Measurements from ENCODE around the gene SLC6A3. TPM values are rescaled to one million over a fixed set of nuclear protein-coding genes. Genes with fewer than 3 reads are reported as not detected.

The SLC6A3 gene
- total and polyA plus RNA-seq, 9 of the 15 experiments (the other 6 are each of a cell fraction or from before 2014, with no cell fraction given) = not detected

- H3K4me2 ChIP-seq (ENCODE audit: insufficient read depth, low read length) = no peak overlapping the region
- H3K9me3 ChIP-seq (replicated peaks; ENCODE audit: control insufficient read depth, insufficient read depth, low read depth, low read length) = no peaks in the 10 kb centered on the region
- peaks cover 30 to 67% of the 10 kb centered on the region in 2 experiments for H3K27me3 ChIP-seq (ENCODE audit: control insufficient read depth in 2 of 2, insufficient read depth in 2 of 2, low read length in 2 of 2)
- H3K4me3 ChIP-seq = no peak overlapping the region
- BruUV-seq (replicated peaks) = no TSS peak
- H3K4me1 ChIP-seq (replicated peaks in 1 of 2; ENCODE audit: control insufficient read depth in 2 of 2, insufficient read depth in 2 of 2, low read length in 2 of 2) = peaks cover 0 to 15% of the 10 kb centered on the region in 2 experiments; a peak in 1 of 5 replicates
- DNase-seq (ENCODE audit: extremely low read depth in 1 of 4, low spot score in 3 of 4) (no peak), ATAC-seq (no peak; the same call in 2 of the 3 replicates), FAIRE-seq (no peak)
- in situ Hi-C loops (cut with MboI) (no loop called here), intact Hi-C loops (cut with micrococcal nuclease) (no loop called here)
- POLR2A ChIA-PET = interaction anchor here (1.4 kb wide), 1 partner anchor 11 kb away, joined by 4 read pairs; no protein-coding TSS in a partner anchor
- CTCF ChIA-PET (ENCODE audit: low intra/inter-chr PET ratio) = no interaction called here
- H3K9ac ChIP-seq (ENCODE audit: insufficient read depth in 1 of 2, low read depth in 2 of 2, low read length in 2 of 2) = no peak overlapping the region
- WGBS (ENCODE audit: insufficient coverage, low coverage, missing lambda C conversion rate) = 5% methylated on average over 9 of the region's 13 CpGs
- H2AFZ ChIP-seq (ENCODE audit: low read depth, low read length) = no peak overlapping the region
- H4K20me1 ChIP-seq (replicated peaks; ENCODE audit: control insufficient read depth, insufficient read depth, low read length) = peaks cover 22% of the 10 kb centered on the region
- H3K36me3 ChIP-seq (ENCODE audit: control insufficient read depth, insufficient read depth, low read length) = no peaks in the 10 kb centered on the region
- peaks cover 5% of the 10 kb centered on the region for H3K9me1 ChIP-seq (ENCODE audit: control insufficient read depth, insufficient read depth, low read length)
- H3K79me2 ChIP-seq (ENCODE audit: control insufficient read depth, insufficient read depth, low read length) = no peaks in the 10 kb centered on the region
- no peak overlapping the region for H3K27ac ChIP-seq (ENCODE audit: extremely low read depth, low read depth, low read length)
- TF ChIP-seq PHB2 (IDR thresholded peaks at IDR 0.05; ENCODE audit: low read depth) (no peak), FOXA1 (IDR thresholded peaks at IDR 0.05; ENCODE audit: borderline replicate concordance) (no peak), POLR2B (IDR thresholded peaks at IDR 0.05; ENCODE audit: low read depth, partially characterized antibody) (no peak), NR0B1 (IDR thresholded peaks at IDR 0.05; ENCODE audit: partially characterized antibody) (no peak), ZNF699 (CRISPR knock-in tag; IDR thresholded peaks at IDR 0.05; ENCODE audit: insufficient replicate concordance) (no peak), ZNF668 (CRISPR knock-in tag; IDR thresholded peaks at IDR 0.05) (no peak), CCNT2 (IDR thresholded peaks at IDR 0.05; ENCODE audit: borderline replicate concordance, extremely low read depth, insufficient read length, low read depth, low read length) (no peak), ZFP91 (CRISPR knock-in tag; IDR thresholded peaks at IDR 0.05) (no peak), SNRNP70 (optimal IDR thresholded peaks at IDR 0.05; ENCODE audit: low read depth, low read length) (no peak), ATF6 (CRISPR knock-in tag; IDR thresholded peaks at IDR 0.05) (no peak), KDM5B (IDR thresholded peaks at IDR 0.05; ENCODE audit: insufficient replicate concordance, low read depth, low read length) (no peak), CEBPG (CRISPR knock-in tag; IDR thresholded peaks at IDR 0.05) (no peak), CEBPG (tag; conservative IDR thresholded peaks at IDR 0.05 in 1 of 2, IDR thresholded peaks at IDR 0.05 in 1 of 2) (no peak), TEAD2 (tag; IDR thresholded peaks at IDR 0.05) (no peak), COPS2 (conservative IDR thresholded peaks at IDR 0.05) (no peak)
These were observed 30.2 kb downstream of the SLC6A3 start for GRCh38 chr5:1415059-1415425.
